ENCODE measurements around the gene H2BK1. TPM values are rescaled to one million over a fixed set of nuclear protein-coding genes. Genes with fewer than 3 reads are reported as not detected.

Gene H2BK1
- total and polyA plus RNA-seq, 12 donors = not detected

- H3K4me1 ChIP-seq = no peaks in the 10 kb centered on the region
- DNase-seq = no peak
- H3K27ac ChIP-seq = no peak overlapping the region
- no peak for TF ChIP-seq CTCF (IDR thresholded peaks at IDR 0.05)
- H3K4me3 ChIP-seq = no peak overlapping the region
- H3K27me3 ChIP-seq = peaks cover 10 to 30% (median 14%) of the 10 kb centered on the region in 7 donors
- ATAC-seq = no peak
- intact Hi-C loops (cut with DNase I) = no loop called here
- 69 to 71% methylated on average over 6 of the region's 6 CpGs for WGBS, 2 donors
- no peaks in the 10 kb centered on the region for H3K9me3 ChIP-seq
- no peaks in the 10 kb centered on the region for H3K36me3 ChIP-seq
Measured at GRCh38 chr7:151205730-151206129, 4.6 kb downstream of the H2BK1 start.

GRCh38 chr7:151204383-151205032 lies 5.8 kb downstream of the H2BK1 start:
- no peaks in the 10 kb centered on the region for H3K9me3 ChIP-seq
- H3K4me1 ChIP-seq = peaks cover 0 to 5% (median 0%) of the 10 kb centered on the region in 9 donors
- no peak overlapping the region for H3K27ac ChIP-seq
- WGBS, 2 donors = 63 to 71% methylated on average over 46 to 48 of the region's 48 CpGs
- intact Hi-C loops (cut with DNase I) = no loop called here
- TF ChIP-seq CTCF (IDR thresholded peaks at IDR 0.05) = no peak
- no peak overlapping the region for H3K4me3 ChIP-seq
- peaks cover 10 to 36% (median 15%) of the 10 kb centered on the region in 7 donors for H3K27me3 ChIP-seq
- DNase-seq (no peak), ATAC-seq (peak in 1 of 8 donors; percentile 43)
- no peaks in the 10 kb centered on the region for H3K36me3 ChIP-seq

- peaks cover 10 to 36% (median 15%) of the 10 kb centered on the region in 7 donors for H3K27me3 ChIP-seq
Measured at GRCh38 chr7:151202836-151203235, 7.5 kb downstream of the H2BK1 start.

GRCh38 chr7:151201751-151202150 lies 8.5 kb downstream of the H2BK1 start:
- DNase-seq = no peak
- intact Hi-C loops (cut with DNase I) = no loop called here
- TF ChIP-seq CTCF (IDR thresholded peaks at IDR 0.05) = no peak
- Histone ChIP-seq H3K27ac (no peak overlapping the region), H3K4me3 (no peak overlapping the region), H3K9me3 (no peaks in the 10 kb centered on the region), H3K4me1 (peaks cover 0 to 8% (median 0%) of the 10 kb centered on the region in 9 donors), H3K36me3 (no peaks in the 10 kb centered on the region), H3K27me3 (peaks cover 10 to 36% (median 15%) of the 10 kb centered on the region in 7 donors)
- no peak for ATAC-seq
- 87 to 90% methylated on average over 4 of the region's 4 CpGs for WGBS, 2 donors

More at GRCh38 chr7:151202836-151203235, 7.5 kb downstream of the H2BK1 start:
- Histone ChIP-seq H3K4me1 (peaks cover 0 to 8% (median 0%) of the 10 kb centered on the region in 9 donors), H3K36me3 (no peaks in the 10 kb centered on the region), H3K27ac (no peak overlapping the region), H3K4me3 (no peak overlapping the region), H3K9me3 (no peaks in the 10 kb centered on the region)
- no peak for ATAC-seq
- WGBS, 2 donors = 95 to 96% methylated on average over 9 of the region's 9 CpGs
- intact Hi-C loops (cut with DNase I) = no loop called here
- TF ChIP-seq CTCF (IDR thresholded peaks at IDR 0.05) = no peak
- no peak for DNase-seq
